Gastrocnemius medialis (tissue), 4 donors: Measurements from ENCODE around the gene CUL1. TPM values are rescaled to one million over a fixed set of nuclear protein-coding genes. Genes with fewer than 3 reads are reported as not detected.

Experiments
- ATAC-seq, 2 donors: fragments of 150-250 bp; one replicate each; pipeline ENCODE4 v1.9.1; 2016
- DNase-seq, 2 donors: peaks; one replicate each; pipeline ENCODE4 v3.0.0-alpha.2; 2019
- H3K27ac ChIP-seq, 4 donors: fragments of 200-600 bp; sonication (generic); 1 replicate in 1 of 4; 2 replicates in 3 of 4; pipeline ENCODE4 v1.5.1; 2016 to 2018; ENCODE audit warnings: mild to moderate bottlenecking in 2 of 4, moderate library complexity in 1 of 4
- H3K27me3 ChIP-seq, 3 donors: fragments of 200-600 bp; sonication (generic) in 2 of 3; 1 replicate in 1 of 3; 2 replicates in 2 of 3; pipeline versions ENCODE4 v1.5.1 to v1.6.0; 2016 to 2019; ENCODE audit warnings: mild to moderate bottlenecking in 1 of 3, moderate library complexity in 1 of 3
- H3K36me3 ChIP-seq, 2 donors: fragments of 200-600 bp; sonication (generic) in 1 of 2; one replicate each; pipeline ENCODE4 v1.5.1; 2017 to 2018
- H3K4me1 ChIP-seq, 2 donors: fragments of 200-600 bp; sonication (generic) in 1 of 2; one replicate each; pipeline ENCODE4 v1.5.1; 2016 to 2017; ENCODE audit warnings: mild to moderate bottlenecking in 2 of 2
- H3K4me3 ChIP-seq, 4 donors: fragments of 200-600 bp; sonication (generic) in 3 of 4; 1 replicate in 1 of 4; 2 replicates in 3 of 4; pipeline ENCODE4 v1.5.1; 2016 to 2019; ENCODE audit warnings: mild to moderate bottlenecking in 2 of 4
- H3K9me3 ChIP-seq, 3 donors: fragments of 200-600 bp; sonication (generic) in 2 of 3; 1 replicate in 1 of 3; 2 replicates in 2 of 3; pipeline ENCODE4 v1.5.1; 2016 to 2019
- CTCF ChIP-seq, 5 experiments: fragments of 450-650 bp in 3 of 5; fragments of 200-600 bp in 2 of 5; sonication (generic) in 2 of 5; IDR thresholded peaks in 4 of 5; conservative IDR thresholded peaks in 1 of 5; 1 replicate in 4 of 5; 2 replicates in 1 of 5; pipeline ENCODE4 v1.5.1; 2016 to 2019; ENCODE audit warnings: antibody characterized with exemption in 5 of 5, mild to moderate bottlenecking in 3 of 5, moderate library complexity in 3 of 5
- POLR2A ChIP-seq, 2 donors: fragments of 450-650 bp; IDR thresholded peaks; one replicate each; pipeline ENCODE4 v1.6.1; 2017; ENCODE audit warnings: antibody characterized with exemption in 2 of 2, mild to moderate bottlenecking in 2 of 2, moderate library complexity in 2 of 2
- in situ Hi-C, 4 donors: fragments of 200-750 bp; cut with MboI; loops; one replicate each; pipeline versions ENCODE4 v1.15.0 to v1.8.0; 2017; ENCODE audit warnings: low sequenced_read_pairs in 4 of 4
- intact Hi-C: fragments of 100-400 bp; cut with DNase I; formaldehyde crosslinking; loops from one replicate; pipeline ENCODE4 v1.15.1; 2023; ENCODE audit warnings: low total_unique reads
- total RNA-seq, 4 donors: library from RNA; depleted of rRNA; stranded (reverse); fragments of >200 nt; gene quantifications; one replicate each; pipeline versions ENCODE4 v1.1.0 to v1.2.3, GENCODE V29; 2016

The CUL1 gene
- total RNA-seq, 4 donors from 2014 or later: 78.7 to 101 (median 84.6) TPM

GRCh38 chr7:148721390-148721789 lies 22.7 kb downstream of the CUL1 start:
- no peaks in the 10 kb centered on the region for H3K27me3 ChIP-seq
- H3K36me3 ChIP-seq: no peaks in the 10 kb centered on the region
- peaks cover 84 to 92% of the 10 kb centered on the region in 2 donors for H3K4me1 ChIP-seq
- in situ Hi-C loops (loop anchor here in 2 of 4 donors (25.0 kb wide), 1 partner anchor 241 kb away; no protein-coding TSS in a partner anchor), intact Hi-C loops (no loop called here)
- DNase-seq (no peak), ATAC-seq (no peak)
- H3K9me3 ChIP-seq: no peaks in the 10 kb centered on the region
- no peak overlapping the region for H3K27ac ChIP-seq
- no peak overlapping the region for H3K4me3 ChIP-seq
- TF ChIP-seq CTCF (IDR thresholded peaks at IDR 0.05 in 4 of 5, conservative IDR thresholded peaks at IDR 0.05 in 1 of 5): no peak
- no peak for TF ChIP-seq POLR2A (IDR thresholded peaks at IDR 0.05)

GRCh38 chr7:148722340-148723165 lies 23.9 kb downstream of the CUL1 start:
- ATAC-seq (peak in 1 of 2 donors; percentile 63), DNase-seq (peak in 1 of 2 donors; percentile 41)
- H3K36me3 ChIP-seq: no peaks in the 10 kb centered on the region
- TF ChIP-seq POLR2A (IDR thresholded peaks at IDR 0.05): no peak
- in situ Hi-C loops: loop anchor here in 2 of 4 donors (25.0 kb wide), 1 partner anchor 240 kb away; no protein-coding TSS in a partner anchor
- H3K4me3 ChIP-seq: no peak overlapping the region
- H3K27ac ChIP-seq: peak overlapping the region in 1 of 4 donors; percentile 54
- H3K27me3 ChIP-seq: no peaks in the 10 kb centered on the region
- intact Hi-C loops: no loop called here
- no peaks in the 10 kb centered on the region for H3K9me3 ChIP-seq
- peaks cover 85 to 86% of the 10 kb centered on the region in 2 donors for H3K4me1 ChIP-seq

DNA sequence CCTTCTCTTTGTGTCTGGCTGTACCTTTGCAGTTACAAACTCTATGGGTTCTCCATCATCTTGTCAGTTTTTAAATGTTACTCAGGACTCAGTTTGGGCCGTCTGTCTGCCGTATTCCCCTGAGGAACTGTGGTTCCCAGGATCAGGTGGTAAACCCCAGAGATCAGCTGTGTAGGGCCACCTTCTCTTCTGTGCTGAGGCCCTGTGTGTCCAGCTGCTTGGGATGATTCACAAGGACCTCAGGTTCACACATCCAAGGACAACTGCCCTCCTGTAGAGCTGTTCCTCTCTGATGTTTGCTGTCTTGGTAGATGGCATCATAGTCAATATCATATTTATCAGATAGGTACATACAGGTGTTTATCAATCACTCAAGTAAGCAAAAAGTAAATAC lies 24.5 kb downstream of the CUL1 start:
- Histone ChIP-seq H3K27me3 (no peaks in the 10 kb centered on the region), H3K4me3 (no peak overlapping the region), H3K27ac (peak overlapping the region in 1 of 4 donors; percentile 54), H3K36me3 (no peaks in the 10 kb centered on the region), H3K4me1 (peaks cover 82 to 86% of the 10 kb centered on the region in 2 donors), H3K9me3 (no peaks in the 10 kb centered on the region)
- TF ChIP-seq POLR2A (IDR thresholded peaks at IDR 0.05): no peak
- no peak for TF ChIP-seq CTCF (IDR thresholded peaks at IDR 0.05 in 4 of 5, conservative IDR thresholded peaks at IDR 0.05 in 1 of 5)
- DNase-seq (no peak), ATAC-seq (peak in 1 of 2 donors; percentile 9)
- in situ Hi-C loops: loop anchor here in 2 of 4 donors (25.0 kb wide), 1 partner anchor 239 kb away; no protein-coding TSS in a partner anchor
- intact Hi-C loops: no loop called here

DNA sequence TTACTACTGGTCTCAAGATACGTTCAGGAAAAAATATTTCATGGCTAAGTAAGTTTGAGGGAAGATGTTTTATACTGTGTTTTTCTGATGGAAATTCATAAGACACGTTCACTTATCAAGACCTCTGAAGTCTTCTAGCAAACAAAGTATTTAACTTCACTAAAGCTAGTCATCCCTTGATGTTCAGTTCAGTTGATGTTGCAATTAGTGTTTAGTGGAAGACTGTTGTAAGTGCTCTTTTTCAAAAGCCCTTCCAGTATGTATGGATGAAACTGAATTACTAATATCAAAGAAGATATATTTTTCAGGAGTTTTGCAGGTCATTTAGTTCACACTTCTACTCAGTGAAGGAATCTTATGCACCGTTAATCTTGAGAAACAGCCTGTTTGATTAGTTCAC lies 25.1 kb downstream of the CUL1 start:
- no peak for ATAC-seq
- no peak for TF ChIP-seq CTCF (IDR thresholded peaks at IDR 0.05 in 4 of 5, conservative IDR thresholded peaks at IDR 0.05 in 1 of 5)
- TF ChIP-seq POLR2A (IDR thresholded peaks at IDR 0.05): no peak
- Histone ChIP-seq H3K4me1 (peaks cover 76 to 84% of the 10 kb centered on the region in 2 donors), H3K27me3 (no peaks in the 10 kb centered on the region), H3K36me3 (no peaks in the 10 kb centered on the region), H3K9me3 (no peaks in the 10 kb centered on the region), H3K27ac (no peak overlapping the region), H3K4me3 (no peak overlapping the region)
- in situ Hi-C loops (loop anchor here in 2 of 4 donors (25.0 kb wide), 1 partner anchor 238 kb away; no protein-coding TSS in a partner anchor), intact Hi-C loops (no loop called here)
- DNase-seq: no peak

DNA sequence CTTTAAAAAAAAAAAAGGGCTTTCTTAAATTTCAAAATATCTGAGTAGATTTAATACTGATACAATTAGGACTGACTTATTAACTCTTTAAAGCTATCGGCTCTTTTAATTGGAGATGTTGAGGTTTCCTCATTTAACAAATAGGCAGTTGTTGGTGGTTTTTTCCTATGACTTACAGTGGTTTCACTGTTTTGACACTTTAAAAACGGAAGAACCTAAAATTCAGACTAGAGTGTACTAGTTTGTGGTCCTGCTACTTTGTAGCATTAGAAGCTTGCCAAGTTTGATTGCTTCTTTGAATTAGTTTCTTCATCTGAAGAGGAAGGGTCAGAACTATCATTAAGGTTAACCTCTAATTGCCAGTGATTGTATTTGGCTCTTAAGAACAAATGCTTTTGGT lies 27.7 kb downstream of the CUL1 start:
- H3K27me3 ChIP-seq: no peaks in the 10 kb centered on the region
- no peaks in the 10 kb centered on the region for H3K9me3 ChIP-seq
- no peak overlapping the region for H3K27ac ChIP-seq
- no peak for DNase-seq
- TF ChIP-seq CTCF (IDR thresholded peaks at IDR 0.05 in 4 of 5, conservative IDR thresholded peaks at IDR 0.05 in 1 of 5) (no peak), POLR2A (IDR thresholded peaks at IDR 0.05) (no peak)
- in situ Hi-C loops (no loop called here), intact Hi-C loops (no loop called here)
- H3K4me3 ChIP-seq: no peak overlapping the region
- H3K4me1 ChIP-seq: peaks cover 72 to 85% of the 10 kb centered on the region in 2 donors
- H3K36me3 ChIP-seq: peaks cover 0 to 11% of the 10 kb centered on the region in 2 donors
- ATAC-seq: no peak
